ENCODE results near the gene RBM17.
A peak's percentile ranks its signal among the peaks of the same experiment; 100 is the strongest.
"Not testable (repeated sequence)": the region's sequence is repeated elsewhere in the genome, so short reads cannot be mapped to it uniquely, and the experiment has no call there.

The RBM17 gene

DNA sequence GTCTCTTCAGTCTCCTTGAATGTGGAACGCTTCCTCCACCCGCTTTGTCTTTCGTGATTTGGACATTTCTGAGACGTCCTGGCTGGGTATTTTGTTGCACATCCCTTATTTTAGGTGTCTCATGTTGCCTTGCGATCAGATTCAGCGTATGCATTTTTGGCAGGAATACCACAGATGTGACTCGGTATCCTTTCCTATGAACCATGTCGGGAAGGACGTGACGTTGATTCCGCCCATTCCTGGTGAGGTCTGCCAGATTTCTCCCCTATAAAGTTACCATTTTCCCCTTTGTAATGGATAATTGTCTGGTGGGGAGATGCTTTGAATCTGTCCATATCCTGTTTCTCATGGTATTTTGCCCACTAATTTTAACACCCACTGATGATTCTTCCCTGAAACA is 49.6 kb downstream of the RBM17 start:
- Mint-ChIP-seq H3K36me3 (ENCODE audit: low read depth) (no peaks in the 10 kb centered on the region), H3K4me1 (peaks cover 81% of the 10 kb centered on the region), H3K27me3 (peaks cover 8% of the 10 kb centered on the region)

DNA sequence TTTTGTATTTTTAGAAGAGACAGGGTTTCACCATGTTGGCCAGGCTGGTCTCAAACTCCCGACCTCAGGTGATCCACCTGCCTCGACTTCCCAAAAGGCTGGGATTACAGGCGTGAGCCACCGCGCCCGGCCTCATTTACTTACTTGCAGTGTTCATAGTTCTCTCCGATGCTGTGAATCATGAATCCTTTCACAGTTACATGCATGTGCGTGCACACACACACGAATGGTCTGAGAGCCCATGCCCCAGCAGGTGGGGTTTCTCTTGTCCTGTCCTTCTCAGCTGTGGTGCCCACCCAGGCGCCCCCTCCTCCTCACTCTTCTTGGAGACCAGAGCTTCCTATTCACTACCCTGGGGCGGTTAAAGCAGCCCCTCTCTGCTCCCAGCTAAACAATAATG is 50.6 kb downstream of the RBM17 start:
- Mint-ChIP-seq H3K27me3 (peaks cover 8% of the 10 kb centered on the region), H3K36me3 (ENCODE audit: low read depth) (no peaks in the 10 kb centered on the region), H3K27ac (peak overlapping the region; percentile 23), H3K4me1 (peaks cover 91% of the 10 kb centered on the region), H3K9me3 (no peaks in the 10 kb centered on the region), H3K4me3 (no peak overlapping the region)
- no peak for DNase-seq
- no peak for ATAC-seq

More for the DNA sequence above, 49.6 kb downstream of the RBM17 start:
- DNase-seq = no peak
- no peak overlapping the region for H3K27ac Mint-ChIP-seq
- H3K9me3 Mint-ChIP-seq = no peaks in the 10 kb centered on the region
- H3K4me3 Mint-ChIP-seq = no peak overlapping the region
- ATAC-seq = no peak

DNA sequence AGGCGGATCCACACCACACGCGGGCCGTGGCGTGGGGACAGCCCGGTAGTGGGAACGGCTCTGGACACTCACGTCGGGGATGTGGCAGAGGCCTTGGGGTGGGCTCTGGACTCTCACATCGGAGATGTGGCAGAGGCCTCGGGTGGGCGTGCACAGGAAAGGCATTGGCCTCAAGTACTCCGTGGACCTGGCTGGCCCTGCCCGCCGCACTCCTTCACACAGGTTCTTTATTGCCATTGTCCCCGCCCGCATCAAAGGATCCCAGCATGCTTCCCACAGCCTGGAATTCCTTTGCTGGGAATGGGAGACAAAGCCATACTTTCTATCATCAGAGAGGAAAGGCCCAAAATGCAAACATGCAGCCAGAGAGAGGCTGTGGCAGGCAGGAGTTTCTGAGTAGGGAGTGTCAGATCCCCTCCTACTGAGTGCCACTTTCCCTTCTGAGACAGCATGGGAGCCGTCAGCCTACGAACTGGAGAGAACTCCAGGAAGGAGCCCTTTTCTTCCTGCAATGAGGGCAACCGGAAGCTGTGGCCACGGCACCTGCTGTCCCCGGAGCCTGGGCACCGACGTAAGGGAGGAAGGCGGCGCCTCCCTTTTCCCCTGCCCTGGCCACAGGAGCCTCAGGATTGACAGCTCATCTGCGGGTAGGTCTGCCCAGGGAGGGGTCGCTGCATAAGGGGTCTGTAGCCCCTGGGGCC is 51.5 kb downstream of the RBM17 start:
- ATAC-seq = no peak
- peak overlapping the region; percentile 68 for H3K4me3 Mint-ChIP-seq
- peak overlapping the region; percentile 94 for H3K27ac Mint-ChIP-seq
- H3K4me1 Mint-ChIP-seq = peaks cover 83% of the 10 kb centered on the region
- peaks cover 8% of the 10 kb centered on the region for H3K27me3 Mint-ChIP-seq
- peak; percentile 58 for DNase-seq
- no peaks in the 10 kb centered on the region for H3K9me3 Mint-ChIP-seq
- no peaks in the 10 kb centered on the region for H3K36me3 Mint-ChIP-seq (ENCODE audit: low read depth)

DNA sequence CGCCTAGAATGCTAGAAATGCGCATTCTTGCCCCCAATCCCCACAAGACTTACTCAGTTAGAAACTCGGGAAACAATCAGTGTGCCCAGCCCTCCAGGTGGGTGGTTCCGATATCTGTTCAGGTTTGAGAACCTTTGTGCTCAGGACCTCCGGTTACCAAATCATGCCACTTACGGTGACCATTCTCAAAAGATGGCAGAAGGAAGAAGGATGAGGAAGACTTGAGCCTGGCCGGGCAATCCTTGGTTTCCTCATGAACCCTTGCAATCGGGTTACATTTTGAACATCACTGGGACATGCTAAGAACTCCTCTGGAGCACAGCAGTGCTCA is 52.1 kb downstream of the RBM17 start:
- H3K4me3 Mint-ChIP-seq = peak overlapping the region; percentile 68
- no peak for ATAC-seq
- peaks cover 8% of the 10 kb centered on the region for H3K27me3 Mint-ChIP-seq
- DNase-seq = no peak
- H3K27ac Mint-ChIP-seq = peak overlapping the region; percentile 94
- no peaks in the 10 kb centered on the region for H3K9me3 Mint-ChIP-seq
- no peaks in the 10 kb centered on the region for H3K36me3 Mint-ChIP-seq (ENCODE audit: low read depth)
- H3K4me1 Mint-ChIP-seq = peaks cover 80% of the 10 kb centered on the region

DNA sequence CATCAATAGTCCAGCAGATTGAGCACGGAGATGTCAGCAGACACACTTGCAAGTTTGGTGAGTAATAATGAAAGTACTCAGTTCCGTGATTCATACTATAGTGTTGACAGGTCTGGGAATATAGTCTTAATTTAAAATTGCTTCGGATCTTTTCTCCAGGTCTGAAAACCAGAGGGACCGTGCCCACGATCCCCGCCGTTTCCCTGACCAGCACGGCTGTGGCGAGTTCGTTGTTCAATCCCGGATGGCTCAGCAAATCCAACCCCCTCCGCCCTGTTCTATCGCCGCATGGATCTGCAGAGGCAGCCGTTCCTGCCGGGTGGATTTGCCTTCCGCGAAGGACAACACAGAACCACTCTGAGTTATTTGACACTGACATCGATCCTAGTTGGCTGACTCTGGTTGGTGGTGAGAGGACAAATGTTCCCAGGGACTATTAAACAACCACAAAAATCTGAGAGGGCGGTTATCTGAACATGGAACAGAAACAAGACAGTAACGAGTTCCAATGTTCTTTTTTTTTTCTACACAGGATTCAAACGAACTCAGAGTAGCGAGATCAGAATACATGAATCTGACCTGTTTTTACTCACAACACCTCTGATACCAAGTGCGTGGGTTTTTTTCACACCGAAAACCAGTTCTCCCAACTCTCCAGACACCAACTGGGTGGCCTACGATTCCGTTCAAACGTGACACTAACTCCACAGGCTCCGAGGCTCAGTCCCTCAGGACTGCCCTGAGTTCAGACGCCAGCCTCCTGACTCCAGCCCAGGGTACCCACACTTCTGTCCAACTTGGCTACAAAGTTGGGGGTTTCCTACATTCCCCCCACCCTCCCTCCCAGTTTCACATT is 52.7 kb downstream of the RBM17 start:
- peak overlapping the region; percentile 68 for H3K4me3 Mint-ChIP-seq
- DNase-seq = no peak
- H3K36me3 Mint-ChIP-seq (ENCODE audit: low read depth) = no peaks in the 10 kb centered on the region
- peaks cover 80% of the 10 kb centered on the region for H3K4me1 Mint-ChIP-seq
- H3K27me3 Mint-ChIP-seq = peaks cover 8% of the 10 kb centered on the region
- H3K27ac Mint-ChIP-seq = peak overlapping the region; percentile 94
- peak; percentile 33 for ATAC-seq
- H3K9me3 Mint-ChIP-seq = no peaks in the 10 kb centered on the region

DNA sequence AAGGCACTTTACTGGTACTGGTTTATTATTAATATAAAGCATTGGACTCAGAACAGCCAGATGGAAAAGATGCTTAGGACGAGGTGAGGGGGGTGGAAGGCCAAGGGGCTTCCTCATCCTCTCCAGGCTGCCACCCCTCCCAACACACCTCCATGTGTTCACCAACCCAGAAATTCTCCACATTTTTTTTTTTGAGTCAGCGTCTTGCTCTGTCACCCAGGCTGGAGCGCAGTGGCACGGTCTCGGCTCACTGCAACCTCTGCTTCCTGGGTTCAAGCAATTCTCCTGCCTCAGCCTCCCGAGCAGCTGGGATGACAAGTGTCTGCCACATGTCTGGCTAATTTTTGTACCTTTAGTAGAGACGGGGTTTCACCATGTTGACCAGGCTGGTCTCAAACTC is 53.4 kb downstream of the RBM17 start:
- not testable (repeated sequence) for H3K9me3 Mint-ChIP-seq; DNase-seq; H3K27me3 Mint-ChIP-seq; ATAC-seq; H3K36me3 Mint-ChIP-seq (ENCODE audit: low read depth)
- Mint-ChIP-seq H3K4me3 (peak overlapping the region; percentile 68), H3K4me1 (peaks cover 80% of the 10 kb centered on the region), H3K27ac (peak overlapping the region; percentile 94)

DNA sequence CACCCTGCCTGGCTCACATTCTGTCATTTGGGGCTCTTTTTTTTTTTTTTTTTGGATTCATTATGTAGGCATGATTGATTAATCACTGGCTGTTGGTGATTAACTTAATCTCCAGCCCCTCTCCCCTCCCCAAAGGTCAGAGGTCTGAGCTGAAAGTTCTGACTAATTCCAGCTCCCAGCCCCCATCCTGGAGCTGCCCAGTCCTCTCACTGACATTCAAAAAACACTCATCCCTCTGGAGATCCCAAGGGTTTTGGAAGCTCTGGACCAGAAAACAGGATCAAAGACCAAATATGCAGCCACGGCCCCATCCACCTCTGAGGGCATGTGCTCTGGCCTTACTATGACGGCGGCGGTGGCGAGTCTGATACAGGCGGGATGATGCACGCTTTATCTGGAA is 53.8 kb downstream of the RBM17 start:
- H3K36me3 Mint-ChIP-seq (ENCODE audit: low read depth) = no peaks in the 10 kb centered on the region
- H3K27ac Mint-ChIP-seq = no peak overlapping the region
- no peaks in the 10 kb centered on the region for H3K9me3 Mint-ChIP-seq
- ATAC-seq = no peak
- H3K27me3 Mint-ChIP-seq = peaks cover 8% of the 10 kb centered on the region
- no peak for DNase-seq
- H3K4me1 Mint-ChIP-seq = peaks cover 81% of the 10 kb centered on the region
- no peak overlapping the region for H3K4me3 Mint-ChIP-seq

DNA sequence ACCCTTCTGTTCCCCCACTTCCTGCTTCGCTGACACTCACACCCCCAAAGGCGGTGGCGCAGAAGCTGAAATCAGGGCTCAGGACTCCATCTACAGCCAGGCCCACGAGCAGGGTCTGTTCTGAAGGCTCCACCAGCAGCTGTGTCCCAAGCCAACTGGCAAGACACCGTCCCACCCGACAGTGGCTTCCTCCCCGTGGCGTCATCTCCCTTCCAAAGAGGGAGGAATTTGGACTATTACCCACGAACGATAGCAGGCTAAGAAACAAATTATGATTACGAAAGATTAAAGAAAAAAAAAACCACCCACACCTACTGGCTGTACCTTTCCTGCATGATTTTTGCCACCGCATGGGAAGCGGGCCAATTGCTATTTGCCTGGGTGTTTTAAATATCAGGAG is 54.3 kb downstream of the RBM17 start:
- no peaks in the 10 kb centered on the region for H3K9me3 Mint-ChIP-seq
- H3K36me3 Mint-ChIP-seq (ENCODE audit: low read depth) = no peaks in the 10 kb centered on the region
- no peak for DNase-seq
- H3K4me3 Mint-ChIP-seq = no peak overlapping the region
- no peak overlapping the region for H3K27ac Mint-ChIP-seq
- no peak for ATAC-seq
- H3K27me3 Mint-ChIP-seq = peaks cover 8% of the 10 kb centered on the region
- peaks cover 83% of the 10 kb centered on the region for H3K4me1 Mint-ChIP-seq

DNA sequence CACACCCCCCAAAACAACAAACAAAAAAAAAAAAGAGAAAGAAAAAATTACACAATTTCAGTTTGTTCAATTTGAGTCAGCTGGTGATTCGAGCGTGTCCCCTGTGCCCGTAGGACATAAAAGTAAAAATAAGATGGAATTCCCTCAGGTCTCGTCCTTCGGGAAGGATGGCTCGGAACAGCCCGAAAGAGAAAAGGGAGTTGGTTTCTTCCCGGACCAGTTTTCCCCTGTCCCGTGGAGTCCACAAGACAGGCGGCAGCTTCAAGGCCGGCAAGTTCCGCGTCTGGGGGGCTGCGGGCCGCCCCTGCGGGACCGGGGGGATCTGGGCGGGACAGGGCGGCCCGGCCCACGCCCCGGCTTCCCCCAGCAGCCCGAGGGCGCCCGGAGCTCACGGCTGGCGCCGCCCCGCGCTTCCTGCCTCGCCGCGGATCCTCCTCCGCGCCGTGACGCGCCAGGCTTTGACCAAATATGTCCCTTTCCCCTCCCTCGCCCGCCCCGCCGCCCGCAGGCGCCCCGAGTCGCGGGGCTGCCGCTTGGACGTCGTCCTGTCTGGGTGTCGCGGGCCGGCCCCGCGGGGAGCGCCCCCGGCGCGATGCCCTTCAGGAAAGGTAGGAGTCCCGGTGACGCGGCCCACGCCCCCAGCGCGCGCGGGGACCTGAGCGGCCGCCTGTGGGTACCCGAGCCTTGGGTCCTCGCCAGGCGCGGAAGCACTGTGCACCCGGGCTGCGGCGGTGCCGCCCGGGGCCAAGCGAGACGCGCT is 55.8 kb downstream of the RBM17 start:
- peaks cover 83% of the 10 kb centered on the region for H3K4me1 Mint-ChIP-seq
- ATAC-seq (peak; percentile 79), DNase-seq (peak; percentile 92)
- H3K4me3 Mint-ChIP-seq = peak overlapping the region; percentile 85
- no peaks in the 10 kb centered on the region for H3K9me3 Mint-ChIP-seq
- H3K27me3 Mint-ChIP-seq = no peaks in the 10 kb centered on the region
- H3K36me3 Mint-ChIP-seq (ENCODE audit: low read depth) = peaks cover 7% of the 10 kb centered on the region
- peak overlapping the region; percentile 82 for H3K27ac Mint-ChIP-seq

DNA sequence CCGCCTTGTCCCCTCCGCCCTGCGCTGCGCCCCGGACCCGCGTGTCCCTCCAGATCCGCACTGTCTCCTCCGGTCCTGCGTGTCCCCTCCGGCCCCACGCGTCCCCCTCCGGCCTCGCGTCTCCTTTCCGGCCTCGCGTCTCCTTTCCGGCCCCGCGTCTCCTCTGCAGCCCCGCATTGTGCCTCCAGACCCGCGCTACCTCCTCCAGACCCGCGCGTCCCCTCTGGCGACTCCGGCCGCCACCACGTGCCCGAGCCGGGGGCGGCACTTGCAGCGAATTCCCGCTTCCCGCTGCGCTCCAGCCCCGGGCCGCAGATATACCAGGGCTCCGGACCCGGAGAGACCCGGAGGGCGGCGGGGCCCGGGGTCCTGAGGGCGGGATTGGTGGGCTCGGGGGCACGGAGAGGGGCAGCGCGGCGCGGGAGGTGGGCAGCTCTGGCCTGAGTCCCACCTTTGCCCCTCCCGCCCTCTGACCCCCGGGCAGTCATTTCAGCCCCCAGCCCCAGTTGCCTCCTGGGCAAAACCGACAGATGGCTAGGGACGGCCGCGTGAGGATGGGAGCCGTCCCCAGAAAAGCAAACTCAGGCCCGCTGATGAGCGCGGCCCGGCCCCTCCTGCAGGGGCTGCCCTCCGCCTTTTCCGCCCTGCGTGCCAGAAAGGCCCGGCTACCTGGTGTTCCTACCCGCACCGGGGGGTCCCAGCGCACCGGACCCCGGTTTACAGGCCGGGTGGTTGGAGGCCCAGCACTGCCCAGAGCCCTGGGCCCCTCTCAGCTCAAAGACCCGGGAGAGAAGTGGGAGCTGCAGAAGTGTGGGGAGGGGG is 56.5 kb downstream of the RBM17 start:
- no peak for ATAC-seq
- no peaks in the 10 kb centered on the region for H3K27me3 Mint-ChIP-seq
- H3K9me3 Mint-ChIP-seq = no peaks in the 10 kb centered on the region
- H3K4me1 Mint-ChIP-seq = peaks cover 84% of the 10 kb centered on the region
- peak overlapping the region; percentile 82 for H3K4me3 Mint-ChIP-seq
- peak overlapping the region; percentile 82 for H3K27ac Mint-ChIP-seq
- H3K36me3 Mint-ChIP-seq (ENCODE audit: low read depth) = peaks cover 11% of the 10 kb centered on the region
- no peak for DNase-seq

DNA sequence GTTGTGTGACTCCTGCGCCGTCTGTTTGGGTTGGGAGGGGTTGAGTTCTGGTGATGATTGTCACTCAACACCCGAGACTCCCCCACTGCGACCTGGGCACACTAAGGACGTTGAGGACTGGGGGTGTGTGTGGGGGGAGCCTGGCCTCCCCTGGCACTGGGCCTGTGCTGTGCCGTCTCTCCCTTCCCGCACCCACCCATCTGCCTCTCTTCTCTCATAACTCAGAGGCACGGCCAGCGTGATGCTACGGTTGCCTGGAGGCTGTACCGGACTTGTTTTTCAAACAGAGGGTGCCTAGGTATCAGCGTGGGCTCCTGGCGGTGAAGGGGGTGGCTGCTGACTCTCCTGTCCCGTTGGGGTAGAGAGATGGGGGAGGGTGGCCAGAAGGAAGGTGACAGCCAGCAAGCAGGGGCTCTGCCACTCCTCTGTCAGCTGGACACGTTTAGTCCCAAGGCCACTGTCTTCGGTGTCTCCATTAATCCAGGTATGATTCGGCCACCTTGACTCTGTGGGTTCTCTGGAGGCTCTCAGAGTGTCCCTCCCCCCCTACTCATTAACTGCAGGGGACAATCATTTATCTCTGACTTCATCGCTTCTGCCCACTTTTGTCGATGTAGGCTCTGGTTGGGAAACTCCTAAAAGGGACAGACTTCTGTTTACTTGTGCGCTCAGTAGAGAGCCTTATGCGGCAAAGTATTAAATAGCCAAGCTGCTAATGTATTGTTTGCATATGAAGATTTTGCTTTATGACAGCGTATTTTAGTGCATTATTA is 57.4 kb downstream of the RBM17 start:
- Mint-ChIP-seq H3K27ac (peak overlapping the region; percentile 54), H3K4me3 (peak overlapping the region; percentile 82), H3K9me3 (no peaks in the 10 kb centered on the region), H3K27me3 (no peaks in the 10 kb centered on the region), H3K4me1 (peaks cover 84% of the 10 kb centered on the region), H3K36me3 (ENCODE audit: low read depth) (peaks cover 11% of the 10 kb centered on the region)
- ATAC-seq (no peak), DNase-seq (no peak)

DNA sequence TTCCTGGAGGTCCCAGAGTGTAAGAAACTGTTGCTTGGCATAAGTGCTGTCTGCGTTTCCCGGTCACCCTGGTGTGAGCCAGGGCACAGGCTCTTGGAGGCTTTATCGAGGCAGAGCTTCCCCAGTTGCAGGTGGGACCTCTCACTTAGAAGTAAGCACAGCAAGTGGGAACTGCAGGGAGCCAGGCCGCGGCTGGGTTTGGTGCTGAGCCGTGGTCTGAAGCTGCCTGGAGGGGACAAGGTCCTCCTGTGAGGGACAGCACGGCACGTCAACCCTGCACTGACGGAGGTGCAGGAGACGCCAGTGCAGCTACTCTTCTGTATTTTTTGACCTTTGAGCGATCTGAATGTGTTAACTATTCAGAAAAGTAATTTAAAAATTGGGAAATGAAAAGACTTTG is 58.1 kb downstream of the RBM17 start:
- DNase-seq (no peak), ATAC-seq (no peak)
- Mint-ChIP-seq H3K9me3 (no peaks in the 10 kb centered on the region), H3K4me3 (peak overlapping the region; percentile 82), H3K4me1 (peaks cover 80% of the 10 kb centered on the region), H3K36me3 (ENCODE audit: low read depth) (peaks cover 11% of the 10 kb centered on the region), H3K27me3 (no peaks in the 10 kb centered on the region), H3K27ac (no peak overlapping the region)

DNA sequence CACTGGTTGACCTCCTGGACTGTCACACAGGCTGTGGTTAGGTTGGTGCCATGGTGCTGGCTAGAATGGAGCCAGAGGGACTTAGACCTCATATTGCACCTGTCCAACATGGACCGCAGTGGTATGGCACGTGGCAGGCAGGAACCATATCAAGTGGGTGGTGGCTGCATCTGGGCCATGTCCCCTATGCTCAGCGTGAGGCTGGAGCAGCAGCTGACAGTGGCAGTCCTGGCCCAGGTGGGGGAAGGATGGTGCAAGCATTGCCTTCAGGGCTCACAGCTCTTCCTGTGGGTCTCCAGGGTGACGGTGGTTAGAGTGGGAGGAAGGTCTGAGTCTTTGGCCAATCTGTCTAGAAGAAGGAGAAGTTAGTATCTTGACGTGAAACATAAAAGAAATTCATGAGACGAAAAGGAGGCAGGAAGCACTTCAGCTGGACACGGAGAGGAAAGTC is 59.4 kb downstream of the RBM17 start:
- Mint-ChIP-seq H3K9me3 (no peaks in the 10 kb centered on the region), H3K36me3 (ENCODE audit: low read depth) (peaks cover 12% of the 10 kb centered on the region), H3K27ac (peak overlapping the region; percentile 4), H3K4me3 (peak overlapping the region; percentile 3), H3K4me1 (peaks cover 68% of the 10 kb centered on the region), H3K27me3 (no peaks in the 10 kb centered on the region)
- ATAC-seq (peak; percentile 5), DNase-seq (no peak)
